B cell (primary cell): ENCODE data around the gene NOP9. TPM values are rescaled to one million over a fixed set of nuclear protein-coding genes. Genes with fewer than 3 reads are reported as not detected.

Source experiments
- ATAC-seq: fragments of 200-7000 bp; cut with Tn5 transposase; one replicate; pipeline ENCODE4 v1.10.0; 2021; ENCODE audit warnings: low read depth, mild to moderate bottlenecking, moderate number of reproducible peaks, moderate library complexity
- CTCF ChIA-PET: fragments of 350-600 bp; sonication (Branson Sonifier 250); formaldehyde crosslinking; loops from one replicate; lab custom pipeline; 2021; ENCODE audit warnings: antibody characterized with exemption, inconsistent platforms; lab: Charles Lee
- POLR2A ChIA-PET: fragments of 350-600 bp; sonication (Branson Sonifier 250); formaldehyde crosslinking; loops from one replicate; lab custom pipeline; 2021; ENCODE audit warnings: antibody characterized with exemption; lab: Charles Lee
- DNase-seq: peaks from one replicate; pipeline ENCODE4 v3.0.0; 2013
- H2AFZ ChIP-seq: 2 replicates; pipeline ENCODE4 v1.6.1; 2012; ENCODE audit warnings: mild to moderate bottlenecking, low read depth, low read length; ENCODE audit not compliant: insufficient read depth, poor library complexity, severe bottlenecking
- H3K27ac ChIP-seq, 2 donors: 1 replicate in 1 of 2; 2 replicates in 1 of 2; pipeline ENCODE4 v1.5.1; 2012 to 2013; ENCODE audit warnings: low read length in 2 of 2, mild to moderate bottlenecking in 2 of 2, moderate library complexity in 1 of 2
- H3K27me3 ChIP-seq, 4 experiments: fragments of 200-600 bp in 1 of 4; sonication (generic) in 1 of 4; replicated peaks in 1 of 4; 1 replicate in 2 of 4; 2 replicates in 2 of 4; pipeline versions ENCODE4 v1.6.1 to v1.7.0; 2013 to 2016; ENCODE audit warnings: low read length in 3 of 4, mild to moderate bottlenecking in 2 of 4, mixed read lengths in 1 of 4, moderate library complexity in 1 of 4; ENCODE audit not compliant: insufficient read depth in 4 of 4, control insufficient read depth in 3 of 4; ENCODE audit errors: control extremely low read depth in 1 of 4
- H3K36me3 ChIP-seq, 2 experiments: replicated peaks in 1 of 2; 1 replicate in 1 of 2; 2 replicates in 1 of 2; pipeline versions ENCODE4 v1.6.1 to v1.7.1; 2013; ENCODE audit warnings: low read length in 1 of 2; ENCODE audit not compliant: insufficient read depth in 2 of 2, control insufficient read depth in 1 of 2; ENCODE audit errors: control extremely low read depth in 1 of 2, extremely low read depth in 1 of 2
- H3K4me1 ChIP-seq, 2 donors: fragments of 200-600 bp in 1 of 2; sonication (generic) in 1 of 2; 1 replicate in 1 of 2; 2 replicates in 1 of 2; pipeline versions ENCODE4 v1.5.1 to v1.6.1; 2013 to 2017; ENCODE audit warnings: low read length in 2 of 2; ENCODE audit not compliant: control insufficient read depth in 2 of 2, insufficient read depth in 2 of 2
- H3K4me2 ChIP-seq: replicated peaks from 2 replicates; pipeline ENCODE3; 2012; ENCODE audit warnings: mild to moderate bottlenecking, low read depth, low read length; ENCODE audit not compliant: poor library complexity, severe bottlenecking
- H3K4me3 ChIP-seq, 5 experiments: fragments of 200-600 bp in 1 of 5; sonication (generic) in 1 of 5; 1 replicate in 3 of 5; 2 replicates in 2 of 5; pipeline versions ENCODE4 v1.5.1 to v1.7.0; 2011 to 2016; ENCODE audit warnings: low read length in 4 of 5, mild to moderate bottlenecking in 4 of 5, low read depth in 2 of 5, control low read depth in 1 of 5, moderate library complexity in 1 of 5; ENCODE audit not compliant: insufficient read depth in 1 of 5; ENCODE audit errors: control extremely low read depth in 1 of 5, extremely low read depth in 1 of 5
- H3K79me2 ChIP-seq: fragments of 200-600 bp; sonication (generic); one replicate; pipeline ENCODE4 v1.6.0; 2016; ENCODE audit warnings: low read length; ENCODE audit not compliant: control insufficient read depth, insufficient read depth
- H3K9ac ChIP-seq: fragments of 200-600 bp; sonication (generic); 2 replicates; pipeline ENCODE4 v1.6.1; 2017; ENCODE audit warnings: mild to moderate bottlenecking, low read length, moderate library complexity
- H3K9me3 ChIP-seq, 3 donors: one replicate each; pipeline versions ENCODE4 v1.6.1 to v1.7.1; 2013; ENCODE audit warnings: low read length in 2 of 3; ENCODE audit not compliant: control insufficient read depth in 2 of 3, insufficient read depth in 1 of 3; ENCODE audit errors: control extremely low read depth in 1 of 3
- H4K20me1 ChIP-seq: 2 replicates; pipeline ENCODE4 v1.6.0; 2012; ENCODE audit warnings: mild to moderate bottlenecking, low read length; ENCODE audit not compliant: insufficient read depth, control insufficient read depth, poor library complexity, severe bottlenecking
- H3K27ac Mint-ChIP-seq: one replicate; pipeline ENCODE4 v1.8.0; 2021; ENCODE audit warnings: mixed read lengths
- H3K27me3 Mint-ChIP-seq: one replicate; pipeline ENCODE4 v1.8.0; 2021; ENCODE audit warnings: mixed read lengths
- H3K4me1 Mint-ChIP-seq: one replicate; pipeline ENCODE4 v1.8.0; 2021; ENCODE audit warnings: mixed read lengths
- H3K4me3 Mint-ChIP-seq: one replicate; pipeline ENCODE4 v1.8.0; 2021; ENCODE audit warnings: mixed read lengths
- H3K9me3 Mint-ChIP-seq: one replicate; pipeline ENCODE4 v1.8.0; 2022; ENCODE audit warnings: mixed read lengths; ENCODE audit not compliant: insufficient read depth
- CTCF ChIP-seq: fragments of 200-600 bp; IDR thresholded peaks from one replicate; pipeline ENCODE4 v1.8.0; 2022; ENCODE audit warnings: antibody characterized with exemption, mild to moderate bottlenecking
- EZH2 ChIP-seq: IDR thresholded peaks from 2 replicates; pipeline ENCODE4 v1.6.1; 2012; ENCODE audit warnings: borderline replicate concordance, low read depth, mild to moderate bottlenecking, moderate library complexity, low read length; ENCODE audit not compliant: insufficient read depth, poor library complexity, severe bottlenecking
- WGBS: methylation state at CpG from one replicate; pipeline ENCODE4 v1.1.5; 2013; ENCODE audit warnings: missing lambda C conversion rate; ENCODE audit not compliant: insufficient coverage; 5-methylcytosine and 5-hydroxymethylcytosine counted together
- intact Hi-C: fragments of 100-400 bp; cut with micrococcal nuclease; formaldehyde crosslinking; loops from one replicate; pipeline ENCODE4 v1.10.0; 2022
- polyA plus RNA-seq: library from polyadenylated mRNA; depleted of rRNA; stranded (reverse); fragments of >200 nt; gene quantifications from 2 replicates; pipeline ENCODE4 v1.2.3, GENCODE V29; 2012
- total RNA-seq, 2 donors: library from RNA; stranded (reverse); fragments of 120-200 nt in 1 of 2; gene quantifications; 1 replicate in 1 of 2; 2 replicates in 1 of 2; pipeline versions ENCODE4 v1.2.3 to v1.2.4, GENCODE V29; 2013 to 2022

The NOP9 gene
- total and polyA plus RNA-seq, 2 donors (not counting 1 experiment from before 2014, with no cell fraction given), result 9.7 to 22.6 TPM

GRCh38 chr14:24340606-24341005 is 41.0 kb downstream of the NOP9 start:
- intact Hi-C loops, result loop anchor here (1.0 to 2.0 kb wide), 3 partner anchors 8 to 58 kb away; partner anchors contain the start of gene NYNRIN
- peaks cover 10% of the 10 kb centered on the region for H3K79me2 ChIP-seq

More at GRCh38 chr14:24340606-24341005, 41.0 kb downstream of the NOP9 start:
- ChIA-PET POLR2A (interaction anchor here (2.0 kb wide), 1 partner anchor 90 kb away, joined by 8 read pairs; the partner anchor contains the start of genes CBLN3 and KHNYN), CTCF (interaction anchor here (0.9 to 16.1 kb wide), 6 partner anchors 8 to 101 kb away, joined by 3 to 650 read pairs (median 4); partner anchors contain the start of genes CBLN3 and KHNYN)
- H3K9me3 Mint-ChIP-seq, result no peaks in the 10 kb centered on the region
- Histone ChIP-seq H3K9me3 (no peaks in the 10 kb centered on the region), H3K27ac (no peak overlapping the region), H3K27me3 (peaks cover 0 to 14% (median 2%) of the 10 kb centered on the region in 4 experiments), H2AFZ (no peak overlapping the region), H4K20me1 (peaks cover 13% of the 10 kb centered on the region), H3K4me3 (no peak overlapping the region), H3K4me1 (peaks cover 17 to 24% of the 10 kb centered on the region in 2 donors), H3K36me3 (peaks cover 0 to 24% of the 10 kb centered on the region in 2 experiments), H3K9ac (no peak overlapping the region), H3K4me2 (peak overlapping the region; percentile 84)
- no peak for TF ChIP-seq EZH2
- no peak for TF ChIP-seq CTCF
- H3K27ac Mint-ChIP-seq, result no peak overlapping the region
- H3K4me3 Mint-ChIP-seq, result no peak overlapping the region
- H3K27me3 Mint-ChIP-seq, result peaks cover 13% of the 10 kb centered on the region
- ATAC-seq, result no peak
- no peak for DNase-seq
- no CpG with 5 or more reads among the region's 1 CpG for WGBS
- peaks cover 24% of the 10 kb centered on the region for H3K4me1 Mint-ChIP-seq
